Stimulated activated CD4-positive, alpha-beta T cell treated with anti-CD3 and anti-CD28 coated beads, Interleukin-2, amount 100 ng/mL, for 4 hours (primary cell): ENCODE data around the gene ZDHHC22.

Source experiments
- DNase-seq: peaks from one replicate; pipeline ENCODE4 v3.0.0-alpha.2; 2020; ENCODE audit warnings: low read depth

The ZDHHC22 gene

DNA sequence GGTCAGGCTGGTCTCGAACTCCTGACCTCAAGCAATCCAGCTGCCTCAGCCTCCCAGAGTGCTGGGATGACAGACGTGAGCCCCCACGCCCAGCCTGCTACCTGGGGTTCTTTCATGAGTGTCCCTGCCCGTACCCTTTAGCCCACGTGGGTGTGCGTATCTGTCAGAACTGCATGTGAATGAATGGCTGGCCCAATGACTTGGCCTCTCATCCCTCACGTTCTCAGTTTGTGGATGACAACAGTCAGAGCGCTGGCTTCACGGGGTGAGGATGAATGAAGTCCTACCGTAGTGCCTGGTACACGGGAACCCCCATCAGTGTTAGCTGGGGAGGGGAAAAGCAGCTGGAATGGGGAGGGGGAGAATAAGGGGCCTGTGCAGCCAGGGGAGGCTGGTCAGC, 16.1 kb upstream of the ZDHHC22 start:
- no peak for DNase-seq

DNA sequence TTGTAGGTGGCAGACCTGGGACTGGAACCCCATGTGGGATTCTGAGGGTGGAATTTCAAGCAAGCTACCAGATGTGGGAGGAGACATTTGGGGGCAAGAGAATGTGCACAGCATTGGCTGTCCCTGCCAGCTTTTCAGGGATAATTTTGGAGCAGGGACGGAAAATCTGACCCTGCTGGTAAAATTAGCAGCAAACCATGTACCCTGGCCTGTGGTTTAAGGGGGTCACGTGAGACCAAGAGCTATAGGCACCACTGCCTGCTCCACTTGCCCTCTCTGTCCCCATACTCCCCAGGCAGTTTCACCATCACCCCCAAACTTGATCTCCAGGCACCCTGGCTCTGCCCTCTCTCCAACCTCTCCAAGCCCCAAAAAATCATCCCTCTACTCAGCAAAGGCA, 13.5 kb upstream of the ZDHHC22 start:
- no peak for DNase-seq

DNA sequence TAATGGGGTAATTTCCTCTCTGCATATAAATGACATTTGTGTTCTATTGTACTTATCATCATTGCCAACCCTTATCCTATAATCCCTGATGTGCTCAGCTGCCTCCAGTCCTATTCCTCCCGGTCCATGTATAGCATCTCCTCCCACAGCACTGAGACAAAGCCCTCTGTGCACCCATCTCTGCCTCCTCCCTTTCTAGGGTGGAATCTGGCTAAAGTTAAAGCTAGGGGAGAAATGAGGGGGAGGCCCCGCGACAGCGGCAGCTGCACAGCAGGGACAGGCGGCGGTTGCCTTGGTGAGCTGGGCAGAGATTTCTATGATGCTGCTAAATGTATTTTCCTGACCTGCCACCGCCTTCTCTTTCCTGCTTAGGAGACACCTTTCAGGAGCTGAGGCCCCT, 12.8 kb upstream of the ZDHHC22 start:
- DNase-seq = no peak

DNA sequence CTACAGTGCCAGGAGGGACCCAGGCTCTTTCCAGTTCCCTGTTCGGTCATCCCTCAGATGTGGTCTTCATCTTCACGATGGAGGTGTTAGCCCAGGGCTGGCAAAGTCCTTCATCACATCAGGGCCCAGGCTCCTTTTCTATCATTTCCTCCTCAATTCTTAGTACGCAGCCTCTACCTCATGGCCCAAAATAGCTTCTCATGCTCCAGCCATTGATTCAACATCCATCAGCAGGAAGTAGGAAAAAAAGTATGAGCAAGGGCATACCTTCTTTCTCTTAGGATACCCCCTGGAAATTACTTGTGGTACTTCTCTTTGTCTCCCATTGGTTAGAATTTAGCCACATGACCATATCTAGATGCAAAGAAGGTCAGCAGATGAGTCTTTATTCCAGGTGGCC, 12.2 kb upstream of the ZDHHC22 start:
- no peak for DNase-seq

DNA sequence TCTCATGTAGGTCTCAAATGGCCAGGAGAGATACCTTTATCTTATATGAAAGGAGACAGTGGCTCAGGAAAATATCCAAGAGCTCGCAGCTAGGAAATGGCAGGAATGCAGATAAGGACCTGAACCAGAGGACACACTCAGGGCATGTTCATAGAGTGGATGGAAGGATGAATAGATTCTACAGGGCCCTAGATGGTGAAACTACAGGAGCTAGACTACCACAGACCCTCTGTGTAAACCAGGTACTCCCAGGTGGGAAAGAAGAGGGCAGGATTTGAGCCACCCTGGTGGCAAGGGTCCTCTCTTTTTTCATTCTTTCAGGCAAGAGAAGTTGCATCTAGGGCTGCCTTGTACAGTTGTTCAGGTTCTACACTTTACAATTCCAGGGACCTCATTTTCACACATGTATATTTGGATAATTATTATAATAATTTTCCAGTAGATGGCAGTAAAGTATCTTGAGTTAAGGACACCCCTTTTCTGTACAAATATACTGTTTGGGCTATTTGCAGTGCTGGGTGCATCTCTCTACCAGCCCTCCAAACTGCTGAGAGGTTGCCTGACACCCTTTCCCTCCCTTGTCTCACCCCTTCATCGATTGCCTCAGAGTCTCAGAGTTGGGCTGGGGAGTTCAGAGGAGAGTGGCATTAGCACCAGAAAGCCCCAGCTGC, 10.5 kb upstream of the ZDHHC22 start:
- no peak for DNase-seq

DNA sequence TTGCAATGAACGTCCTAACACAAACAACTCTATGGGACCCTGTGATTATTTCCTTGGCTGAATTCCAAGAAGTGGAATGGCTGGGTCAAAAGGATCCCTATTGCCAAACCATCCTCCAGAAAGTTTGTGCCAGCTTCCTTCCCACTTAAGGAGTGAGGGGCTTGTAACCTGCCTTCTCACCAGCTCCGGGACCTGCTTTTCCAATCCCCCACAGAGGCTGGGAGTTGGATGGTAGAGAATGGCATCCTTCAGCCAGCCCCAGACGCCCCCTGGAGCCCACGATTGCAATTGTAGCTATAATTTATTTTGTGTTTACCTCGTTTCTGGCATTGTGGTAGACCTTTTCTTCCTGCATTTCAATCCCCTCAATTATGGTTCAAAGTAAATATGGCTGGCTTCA, 9.7 kb upstream of the ZDHHC22 start:
- DNase-seq = no peak

DNA sequence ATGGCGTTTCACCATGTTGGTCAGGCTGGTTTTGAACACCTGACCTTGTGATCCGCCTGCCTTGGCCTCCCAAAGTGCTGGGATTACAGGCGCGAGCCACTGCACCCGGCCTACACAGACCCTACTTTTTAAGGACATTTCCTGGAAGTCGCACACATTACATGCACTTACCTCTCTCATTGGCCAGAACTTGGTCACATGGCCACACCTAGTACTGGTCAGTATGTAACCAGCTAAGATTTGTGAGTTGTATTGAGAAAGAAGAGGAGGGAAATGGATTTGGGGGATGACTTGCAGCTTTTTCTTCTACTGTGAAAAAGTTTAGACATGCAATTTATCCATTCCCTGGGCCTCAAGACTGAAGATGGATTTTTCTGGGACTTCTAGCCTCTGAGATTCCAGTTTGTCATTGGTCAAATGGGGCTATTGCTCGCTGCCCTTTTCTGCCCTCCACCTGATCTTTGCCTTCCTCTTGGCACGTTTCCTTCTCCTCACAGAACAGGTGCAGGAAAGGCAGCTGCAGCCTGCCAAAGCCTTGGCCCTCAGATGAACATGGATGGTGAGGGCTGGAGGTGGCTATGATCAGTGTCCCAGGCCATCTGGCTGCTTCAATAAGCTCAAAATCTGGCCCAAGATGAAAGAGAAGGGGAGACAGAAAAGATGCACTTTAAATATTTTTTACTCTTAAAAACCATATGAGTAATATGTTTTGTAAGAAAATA, 7.1 kb upstream of the ZDHHC22 start:
- DNase-seq = no peak

DNA sequence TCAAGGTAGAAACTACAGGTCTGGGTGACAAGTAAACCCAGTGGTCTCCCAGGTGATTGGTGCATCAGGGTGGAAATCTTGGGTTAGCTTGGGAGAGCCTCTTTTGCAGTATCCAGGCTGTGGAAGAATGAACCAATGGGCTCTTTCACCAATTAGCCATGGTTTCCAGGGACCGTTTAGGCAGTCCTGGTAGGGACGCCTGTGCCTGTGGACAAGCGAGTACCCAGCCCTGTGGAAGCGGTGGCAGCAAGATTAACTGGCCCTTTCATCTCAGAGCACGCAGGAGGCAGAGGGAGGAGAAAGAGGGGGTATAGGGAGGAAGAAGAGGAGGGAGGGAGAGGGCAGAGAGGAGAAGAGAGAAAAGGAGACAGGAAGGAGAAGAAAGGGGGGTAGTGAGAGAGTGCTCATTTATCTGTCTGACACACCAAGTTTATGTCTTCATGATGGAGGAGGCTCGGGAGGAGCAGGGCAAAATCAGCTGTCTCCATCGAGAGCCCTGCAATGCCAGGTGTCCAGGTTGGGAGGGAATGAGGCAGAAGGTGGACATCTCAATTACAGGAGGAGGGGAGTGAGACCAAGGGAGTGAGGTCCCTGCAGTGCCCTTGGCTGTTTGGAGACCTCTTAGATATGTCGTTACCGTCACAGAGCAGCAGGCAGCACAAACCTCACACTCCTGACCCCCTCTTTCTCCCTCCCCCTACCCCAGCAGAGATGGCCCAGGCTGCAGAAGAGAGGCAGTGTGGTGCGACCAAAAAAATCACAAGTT, 4.6 kb upstream of the ZDHHC22 start:
- no peak for DNase-seq

DNA sequence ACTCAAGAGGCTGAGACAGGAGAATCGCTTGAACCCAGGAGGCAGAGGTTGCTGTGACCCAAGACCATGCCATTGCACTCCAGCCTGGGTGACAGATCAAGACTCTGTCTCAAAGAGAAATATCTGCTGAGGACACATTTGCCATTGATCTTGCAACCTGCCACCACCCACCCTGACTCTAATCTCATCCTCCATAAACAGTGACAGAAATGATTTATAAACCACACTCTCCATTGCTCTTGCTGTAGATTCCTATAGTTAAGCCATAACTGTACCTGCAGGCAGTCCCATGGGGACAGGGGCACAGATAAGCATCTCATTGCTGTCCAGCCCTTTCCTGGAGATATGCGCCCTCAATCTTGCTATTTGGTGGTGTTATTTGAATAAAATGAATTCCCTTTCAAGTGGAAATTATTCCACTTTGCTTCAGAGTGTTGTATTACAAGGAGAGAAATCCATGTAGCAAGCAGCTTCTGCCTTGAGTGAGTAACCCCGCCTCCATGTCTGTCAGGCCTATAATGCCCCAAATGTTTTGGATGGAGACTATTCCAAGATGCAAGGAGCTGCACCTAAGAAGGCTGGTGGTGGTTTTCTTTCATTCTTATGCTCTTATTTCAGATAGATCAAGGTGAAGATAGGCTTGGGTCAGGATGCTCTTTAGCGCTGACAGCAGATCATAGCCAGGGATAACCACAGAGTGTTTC, 3.0 kb upstream of the ZDHHC22 start:
- no peak for DNase-seq

DNA sequence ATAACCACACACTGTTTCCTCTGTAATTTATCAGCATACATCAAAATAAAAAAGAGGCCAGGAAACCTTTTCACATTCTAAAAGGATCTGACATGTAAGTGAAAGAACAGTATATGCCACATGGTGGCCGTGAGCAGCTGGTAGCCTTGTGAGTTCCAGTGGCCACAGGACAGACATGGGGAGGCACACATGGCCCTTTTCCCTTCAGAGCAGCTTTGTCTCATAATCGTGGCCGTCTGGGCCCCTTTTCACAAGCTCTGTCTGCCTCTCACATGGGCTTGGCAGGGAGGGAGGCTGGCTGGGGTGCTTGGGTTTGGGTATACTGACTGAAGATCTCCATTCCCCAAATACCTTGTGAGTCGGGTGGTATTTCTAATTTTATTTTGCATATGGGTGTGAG, 1.5 kb upstream of the ZDHHC22 start:
- DNase-seq = no peak

DNA sequence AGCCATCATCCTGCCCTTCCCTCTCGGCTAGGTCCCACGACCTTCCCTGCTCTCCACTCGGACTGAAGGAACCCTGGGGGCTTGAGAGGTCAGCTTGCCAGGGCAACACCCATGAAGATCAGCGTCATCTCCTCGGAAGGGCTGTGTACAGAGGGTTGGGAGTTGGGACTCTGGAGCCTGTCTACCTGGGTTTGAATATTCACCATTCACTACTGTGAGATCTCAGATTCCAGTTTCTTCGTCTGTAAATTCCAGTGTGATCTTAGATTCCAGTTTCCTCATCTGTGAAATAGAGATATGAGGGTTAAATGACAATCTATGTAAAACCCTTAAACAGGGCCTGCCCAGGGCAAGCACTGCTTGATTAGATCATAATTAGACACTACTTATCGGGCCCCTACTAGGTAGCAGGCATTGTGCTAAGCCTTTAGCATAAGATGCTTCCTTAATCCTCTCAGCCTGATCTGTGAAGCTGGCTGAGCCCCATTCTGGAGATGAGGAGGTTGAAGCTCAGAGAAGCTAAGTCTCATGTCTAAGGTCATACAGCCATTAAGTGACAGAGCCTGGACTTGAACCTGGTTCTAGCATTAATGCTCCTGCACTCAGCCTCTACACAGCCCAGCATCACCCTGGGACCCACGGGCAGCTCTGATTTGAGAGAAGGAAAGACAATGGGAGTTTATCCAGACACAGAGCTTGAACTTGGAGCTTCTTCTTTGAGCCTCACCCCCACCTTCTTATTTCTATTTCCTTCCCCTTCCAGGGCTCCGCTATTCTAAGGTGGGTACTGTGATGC, 612 bp upstream of the ZDHHC22 start:
- no peak for DNase-seq

DNA sequence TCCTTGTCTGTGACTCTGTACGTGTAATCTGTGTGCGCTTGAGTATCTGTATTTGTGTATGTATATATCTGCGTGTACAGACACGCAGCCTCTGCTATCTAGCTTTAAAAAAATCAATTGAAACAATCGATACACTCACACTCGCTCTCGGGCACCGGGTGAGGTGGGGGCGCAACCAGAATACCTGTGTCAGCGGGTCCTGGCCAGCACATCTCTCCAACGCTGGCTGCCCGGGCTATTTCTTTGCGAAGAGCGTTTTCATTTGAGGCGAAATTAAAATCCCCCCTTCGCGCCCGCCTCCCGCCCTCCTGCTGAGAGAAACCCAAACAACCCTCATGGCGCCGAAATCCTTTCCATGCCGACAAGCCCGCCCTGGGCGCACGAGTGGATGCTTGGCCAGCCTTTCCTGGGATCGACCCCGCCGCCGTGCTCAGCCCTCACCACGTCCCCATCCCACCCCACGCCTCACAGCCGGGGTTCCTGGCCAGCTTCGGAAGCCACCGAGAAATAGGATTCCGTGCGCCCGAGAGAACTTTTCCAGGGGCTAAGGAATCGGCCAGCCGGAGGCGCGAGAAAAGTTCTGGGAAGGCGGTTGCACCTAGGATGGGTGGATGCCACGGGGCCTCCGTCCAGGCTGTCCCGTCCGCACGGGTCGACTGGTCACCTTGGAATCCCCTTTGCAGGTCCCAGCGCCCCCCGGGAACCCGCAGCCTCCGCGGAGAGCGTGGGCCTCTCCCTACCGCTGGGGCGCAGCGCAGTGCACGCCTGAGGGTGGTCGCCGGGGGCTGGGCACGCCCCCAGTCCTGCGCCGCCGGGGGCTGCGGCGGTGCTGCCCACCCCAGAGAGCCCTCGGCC, 1.0 kb downstream of the ZDHHC22 start:
- DNase-seq = no peak

DNA sequence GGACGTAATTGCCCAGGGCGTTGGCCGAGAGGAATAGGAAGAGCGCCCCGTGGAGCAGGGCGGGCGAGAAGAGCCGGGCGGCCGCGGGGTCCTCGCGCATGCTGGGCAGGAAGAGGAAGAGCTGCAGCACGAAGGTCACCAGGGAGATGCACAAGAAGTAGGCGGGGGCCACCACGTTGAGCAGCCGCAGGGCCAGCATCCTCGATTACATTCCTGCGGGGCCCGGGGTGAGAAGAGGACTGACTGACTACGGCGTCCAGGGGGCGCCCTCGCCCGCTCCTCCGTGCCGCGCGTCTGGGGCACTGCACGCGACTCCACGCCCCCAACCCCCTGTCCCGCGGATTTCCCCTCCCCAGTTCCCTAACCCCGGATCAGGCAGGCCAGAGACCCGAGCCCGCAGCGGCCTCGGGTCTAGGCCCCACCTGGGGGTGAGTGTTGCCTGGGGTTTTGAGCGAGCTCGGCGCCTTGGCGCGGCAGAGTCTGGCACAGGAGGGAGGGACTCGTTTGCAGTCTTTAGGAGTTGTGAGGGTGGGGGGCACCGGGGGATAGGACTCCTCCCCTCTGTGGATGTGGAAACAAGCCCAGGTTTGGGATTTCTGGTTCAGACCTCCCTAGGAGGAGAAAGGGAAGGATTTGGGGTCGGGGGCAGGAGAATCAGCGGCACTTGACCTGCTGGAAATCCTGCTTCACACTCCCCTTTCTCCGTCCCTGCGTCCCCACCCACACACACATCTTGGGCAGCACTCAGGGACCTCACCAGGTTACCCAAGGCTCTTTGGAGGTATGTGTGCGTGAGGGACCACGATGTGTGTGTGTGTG, 1.8 kb downstream of the ZDHHC22 start:
- peak; percentile 14 for DNase-seq

DNA sequence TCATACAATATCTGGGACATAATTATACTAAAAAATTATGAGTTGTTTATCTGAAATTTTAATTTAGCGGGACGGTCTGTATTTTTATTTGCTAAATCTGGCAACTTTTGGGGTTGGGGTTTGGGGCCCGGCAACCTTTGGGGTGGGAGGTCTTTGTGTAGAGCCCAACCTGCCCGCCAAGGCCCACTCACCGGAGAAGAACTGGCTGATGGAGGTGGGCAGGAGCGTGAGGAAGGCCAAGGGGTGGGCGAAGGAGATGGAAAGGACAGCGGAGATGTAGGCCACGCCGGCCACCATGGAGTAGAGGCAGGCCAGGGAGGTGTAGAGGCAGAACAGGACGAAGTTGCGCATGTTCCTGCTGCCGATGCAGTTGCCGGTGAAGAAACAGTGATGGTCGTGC, 2.6 kb downstream of the ZDHHC22 start:
- DNase-seq = no peak

DNA sequence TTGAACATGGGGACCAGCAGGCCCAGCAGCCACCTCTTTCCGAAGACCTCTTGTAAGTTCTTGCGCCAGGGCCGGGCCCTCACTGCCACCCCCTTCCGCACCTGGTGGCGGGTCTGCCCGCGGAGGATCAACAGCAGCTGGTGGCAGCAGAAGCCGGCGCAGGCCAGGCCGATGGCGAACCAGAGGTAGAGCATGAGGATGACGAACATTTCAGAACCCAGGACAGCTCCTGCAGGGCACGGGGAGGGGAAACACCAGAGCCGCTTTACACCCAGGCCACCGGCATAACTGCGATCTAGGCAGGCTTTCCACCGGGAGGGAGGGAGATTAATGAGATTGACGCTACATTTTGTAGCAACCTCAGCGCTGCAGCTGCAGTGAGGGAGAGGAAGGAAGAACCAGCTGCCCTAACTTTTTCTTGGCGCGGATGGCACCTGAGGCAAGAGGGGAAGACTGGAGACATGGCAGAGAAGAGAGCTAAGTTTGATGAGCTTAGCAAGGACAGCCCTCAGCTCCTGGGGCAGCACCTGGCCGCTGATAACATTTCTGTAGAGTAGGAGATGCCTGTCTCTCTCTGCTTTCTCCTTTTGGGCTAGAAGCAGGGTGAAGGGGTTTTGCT, 7.8 kb downstream of the ZDHHC22 start:
- DNase-seq = peak; percentile 18

DNA sequence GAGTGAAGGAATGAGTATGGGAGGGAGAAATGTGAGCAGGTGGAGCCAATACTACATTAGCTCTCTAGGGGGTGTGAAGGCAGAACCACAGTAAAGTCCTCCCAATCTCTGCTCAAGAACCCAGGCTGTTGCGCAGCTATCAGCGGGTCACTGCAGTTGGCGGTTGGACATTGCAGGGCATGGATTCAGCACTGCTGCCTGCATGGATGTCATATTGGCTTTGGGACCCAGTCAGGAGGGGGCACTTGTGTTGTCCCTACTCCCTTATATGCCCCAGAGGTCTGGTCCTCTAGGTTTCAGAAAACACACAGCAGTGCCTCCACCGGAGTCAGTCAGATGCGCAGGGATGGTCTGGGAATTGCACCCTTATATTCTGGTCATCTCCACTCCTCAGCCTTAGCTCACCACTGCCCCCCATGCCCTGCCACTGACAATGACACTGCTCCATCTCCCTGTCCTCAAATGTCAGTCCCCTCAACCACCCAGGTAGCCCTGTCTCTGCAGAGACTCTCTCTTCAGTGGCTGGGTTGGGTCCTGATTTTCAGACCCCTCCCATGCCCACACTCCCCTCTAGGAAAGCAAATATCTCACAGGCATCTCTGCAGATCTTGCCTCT, 9.6 kb downstream of the ZDHHC22 start:
- DNase-seq = no peak

DNA sequence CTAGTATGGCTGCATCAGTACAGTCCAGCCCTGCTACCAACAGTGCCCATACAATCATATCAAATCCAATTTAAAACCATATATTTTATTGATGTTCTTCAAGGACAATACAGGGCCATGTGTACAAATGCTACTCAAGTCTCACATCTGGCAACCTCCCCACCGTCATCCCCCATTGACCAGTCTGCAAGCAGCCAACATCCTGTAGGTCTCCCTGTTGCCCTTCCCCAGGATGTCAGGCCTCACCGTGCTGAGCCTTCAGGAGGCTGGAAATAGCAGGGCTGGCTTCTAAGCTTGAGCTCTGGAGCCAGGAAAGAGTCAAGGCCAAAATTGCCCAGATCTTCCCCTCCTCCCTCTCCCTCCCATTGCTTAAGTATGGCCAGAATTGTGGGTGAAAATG, 10.4 kb downstream of the ZDHHC22 start:
- DNase-seq = no peak

DNA sequence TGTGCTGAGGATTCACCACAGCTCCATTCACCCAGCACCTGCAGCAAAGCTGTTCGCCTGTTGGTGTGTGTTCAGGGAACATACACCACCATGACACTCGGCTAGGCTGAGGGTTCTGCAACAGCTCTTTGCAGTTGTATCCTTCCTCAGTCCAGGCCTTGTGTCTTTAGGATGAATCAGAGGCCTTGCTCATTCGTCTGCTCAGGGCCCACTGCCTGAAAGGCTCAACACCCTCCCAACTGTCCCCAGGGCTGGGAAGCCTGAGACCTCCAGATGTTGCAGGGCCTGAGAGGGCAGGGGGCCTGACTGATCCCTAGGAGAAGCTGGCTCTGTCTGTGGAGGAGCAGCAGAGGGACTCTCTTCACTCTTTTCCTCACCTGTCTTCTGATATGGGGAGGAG, 11.2 kb downstream of the ZDHHC22 start:
- DNase-seq = no peak

DNA sequence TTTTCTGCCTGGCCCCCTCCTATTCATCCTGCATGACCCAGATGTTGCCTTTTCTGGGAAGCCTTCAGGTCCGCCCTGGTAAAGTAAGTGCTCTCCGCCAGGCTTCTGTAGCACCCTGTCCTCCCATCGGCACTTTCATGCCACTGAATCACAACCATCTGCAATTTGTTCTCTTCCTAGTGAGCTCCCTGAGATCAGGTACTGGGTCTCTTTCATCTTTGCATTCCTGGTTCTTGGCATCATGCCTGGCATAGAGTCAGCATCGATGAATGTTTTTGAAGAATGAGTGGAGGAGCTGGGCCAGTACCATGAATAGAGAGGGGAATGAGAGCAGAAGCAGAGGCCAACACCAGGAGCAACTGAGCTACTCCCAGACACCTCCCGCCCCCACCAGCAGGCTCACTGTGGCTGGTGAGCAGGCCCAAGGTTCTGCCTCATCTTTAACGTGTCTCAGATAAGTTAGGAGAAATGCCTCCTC, 13.1 kb downstream of the ZDHHC22 start:
- no peak for DNase-seq
